Measurements from ENCODE around the gene ACKR1.

GRCh38 chr1:159208175-159208825 is 3.6 kb downstream of the ACKR1 start:
- TF ChIP-seq CTCF (IDR thresholded peaks at IDR 0.05; ENCODE audit: borderline replicate concordance, extremely low read depth, low read length, poor library complexity, severe bottlenecking) (no peak), EZH2 (IDR thresholded peaks at IDR 0.05; ENCODE audit: borderline replicate concordance, low read depth, low read length, severe bottlenecking) (no peak)
